ENCODE measurements around the gene TBL1X.
"Not testable (repeated sequence)": the region's sequence is repeated elsewhere in the genome, so short reads cannot be mapped to it uniquely, and the experiment has no call there.

TBL1X gene

DNA sequence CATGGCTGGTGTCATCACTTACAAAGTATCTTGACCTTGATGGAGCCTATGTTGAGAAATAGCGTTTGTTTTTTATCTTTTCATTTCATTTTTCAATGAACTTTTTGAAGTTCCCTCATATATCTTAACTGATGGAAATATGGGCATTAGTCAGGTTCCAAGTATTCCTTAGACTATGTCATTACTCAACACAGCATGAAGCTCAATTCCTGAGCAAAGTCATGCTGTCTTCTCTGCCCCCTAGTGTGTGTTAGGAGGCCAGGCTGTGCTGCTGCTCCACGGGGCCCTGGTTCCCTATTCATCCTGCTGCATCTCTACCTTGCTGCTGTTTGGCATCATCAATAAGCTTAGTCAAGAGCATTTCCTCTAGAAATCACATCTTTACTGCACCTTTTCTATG lies 259.9 kb downstream of the TBL1X start:
- FAIRE-seq: no peak

GRCh38 chrX:9728261-9728660 lies 263.4 kb downstream of the TBL1X start:
- FAIRE-seq: no peak

- FAIRE-seq: no peak
Measured at GRCh38 chrX:9729171-9729885, 264.5 kb downstream of the TBL1X start.

GRCh38 chrX:9730078-9730477 lies 265.2 kb downstream of the TBL1X start:
- no peak for FAIRE-seq

DNA sequence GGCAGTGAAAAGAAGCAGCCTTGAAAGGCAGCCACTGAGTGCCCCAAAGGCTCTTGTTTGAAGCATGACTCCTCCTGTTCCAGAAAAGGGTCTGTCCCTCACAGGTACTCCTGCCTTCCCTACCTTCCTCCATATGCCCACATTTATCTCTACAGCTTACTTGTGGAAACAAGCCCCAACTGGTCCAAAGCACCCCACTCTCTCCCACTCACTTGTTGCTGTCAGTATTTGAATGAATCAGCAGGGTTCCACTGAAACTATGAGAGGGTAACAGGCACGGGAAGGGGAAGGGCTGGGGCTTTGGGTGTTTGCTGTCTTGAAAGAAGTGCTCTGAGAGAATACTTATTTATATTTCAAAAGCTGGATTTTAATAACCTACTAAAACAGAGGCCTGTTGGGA lies 265.9 kb downstream of the TBL1X start:
- no peak for FAIRE-seq

GRCh38 chrX:9737363-9737762 lies 272.5 kb downstream of the TBL1X start:
- FAIRE-seq: no peak

- FAIRE-seq: no peak
Measured at GRCh38 chrX:9738151-9738550, 273.3 kb downstream of the TBL1X start.

DNA sequence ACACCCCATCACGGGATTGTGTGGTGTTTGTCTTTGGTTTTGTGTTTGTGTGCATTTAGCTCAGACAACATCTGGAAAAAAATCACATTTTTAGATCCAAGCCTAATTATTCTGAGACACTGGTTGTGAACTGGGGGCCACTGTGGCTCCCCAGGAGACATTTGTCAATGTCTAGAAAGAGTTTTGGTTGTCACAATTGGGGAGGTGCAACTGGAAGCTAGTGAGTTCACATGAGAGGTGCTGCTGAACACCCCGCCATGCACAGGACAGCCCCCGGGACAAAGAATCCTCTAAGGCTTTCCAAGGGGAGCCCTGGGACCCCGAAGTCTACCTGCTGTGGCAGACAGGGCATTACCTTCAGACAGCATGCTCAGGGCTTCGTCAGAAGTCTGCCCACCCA lies 274.3 kb downstream of the TBL1X start:
- no peak for FAIRE-seq

DNA sequence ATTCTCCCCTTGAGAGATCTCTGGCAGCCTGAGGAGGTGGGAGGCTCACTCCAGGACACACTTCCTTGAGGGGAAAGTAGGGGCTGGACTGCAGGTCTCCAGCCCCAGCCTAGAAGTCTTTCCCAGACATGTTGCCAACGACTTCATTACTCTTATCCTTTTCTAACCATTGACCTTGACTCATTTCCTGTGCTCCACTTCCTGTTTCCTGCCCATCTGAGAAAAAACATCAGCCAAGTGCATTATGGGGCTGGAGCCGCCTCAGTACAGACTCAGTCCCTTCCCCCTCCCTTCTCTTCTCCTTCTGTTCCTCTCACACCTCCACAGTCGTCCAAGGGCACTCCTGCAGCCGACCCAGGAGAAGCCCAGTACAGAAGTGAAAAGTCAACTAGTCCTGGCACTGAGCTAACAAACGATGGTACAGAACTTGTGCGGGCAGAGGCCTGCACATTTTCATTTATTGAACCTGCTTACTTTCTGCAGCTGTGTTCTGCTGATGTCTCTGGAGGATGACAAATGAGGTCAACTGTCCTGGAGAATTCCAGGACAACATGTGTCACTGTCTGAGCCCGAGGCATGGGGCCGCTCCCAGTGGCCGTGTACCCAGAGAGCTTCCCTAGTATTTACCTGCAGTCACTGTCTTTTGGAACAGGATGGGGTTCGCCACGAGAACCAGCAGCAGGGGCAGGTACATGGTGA lies 280.7 kb downstream of the TBL1X start:
- no peak for FAIRE-seq

DNA sequence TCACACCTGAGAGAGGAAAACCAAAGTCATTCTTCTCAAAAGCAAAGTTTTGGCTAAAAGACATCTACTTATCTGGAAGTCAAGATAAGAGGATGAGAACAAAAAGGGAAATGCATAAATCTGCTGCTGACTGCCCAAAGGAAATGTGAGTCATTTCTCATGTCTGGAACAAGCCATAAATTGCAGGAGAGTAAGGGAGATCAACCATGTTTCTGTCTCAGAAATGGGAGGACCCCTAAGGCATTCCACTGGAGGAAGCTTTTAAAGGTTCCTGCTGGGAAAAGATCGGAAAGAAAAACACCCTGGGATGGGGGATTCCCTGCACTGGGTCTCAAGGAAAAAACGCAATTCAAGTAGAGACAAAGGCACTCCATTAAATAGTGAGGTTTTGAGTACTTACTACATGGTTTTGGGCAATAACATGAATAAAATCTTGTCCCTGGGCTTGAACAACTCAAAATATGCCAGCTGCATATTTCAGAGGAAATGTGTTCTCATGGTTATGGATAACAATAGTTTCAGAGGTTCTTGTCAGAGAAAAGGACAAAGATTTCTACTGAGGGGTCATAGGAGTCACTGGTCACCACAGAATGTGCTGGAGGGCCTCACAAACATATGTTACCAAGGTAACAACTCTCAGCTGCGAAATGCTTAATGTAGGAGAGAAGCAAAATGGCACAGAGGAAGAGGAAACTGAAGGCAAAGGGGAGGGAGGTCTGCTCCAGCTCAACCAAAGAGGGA lies 281.5 kb downstream of the TBL1X start:
- no peak for FAIRE-seq

DNA sequence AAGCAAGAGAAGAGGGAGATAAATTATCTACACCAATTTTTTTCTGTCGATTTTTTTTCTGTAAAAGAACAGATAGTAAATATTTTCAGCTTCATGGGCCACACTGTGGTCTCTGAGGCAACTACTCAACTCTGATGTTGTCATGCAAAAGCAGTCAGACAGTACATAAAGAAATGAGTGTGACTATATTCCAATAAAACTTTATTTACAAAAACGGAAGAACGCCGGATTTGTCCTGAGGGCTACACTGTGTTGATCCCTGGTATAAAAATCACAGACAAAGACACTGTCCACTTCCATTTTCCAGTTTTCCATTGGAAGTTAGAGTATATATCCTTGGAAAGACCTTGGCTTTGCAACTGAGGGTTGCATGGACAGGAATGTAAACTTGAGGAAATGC lies 282.8 kb downstream of the TBL1X start:
- no peak for FAIRE-seq

DNA sequence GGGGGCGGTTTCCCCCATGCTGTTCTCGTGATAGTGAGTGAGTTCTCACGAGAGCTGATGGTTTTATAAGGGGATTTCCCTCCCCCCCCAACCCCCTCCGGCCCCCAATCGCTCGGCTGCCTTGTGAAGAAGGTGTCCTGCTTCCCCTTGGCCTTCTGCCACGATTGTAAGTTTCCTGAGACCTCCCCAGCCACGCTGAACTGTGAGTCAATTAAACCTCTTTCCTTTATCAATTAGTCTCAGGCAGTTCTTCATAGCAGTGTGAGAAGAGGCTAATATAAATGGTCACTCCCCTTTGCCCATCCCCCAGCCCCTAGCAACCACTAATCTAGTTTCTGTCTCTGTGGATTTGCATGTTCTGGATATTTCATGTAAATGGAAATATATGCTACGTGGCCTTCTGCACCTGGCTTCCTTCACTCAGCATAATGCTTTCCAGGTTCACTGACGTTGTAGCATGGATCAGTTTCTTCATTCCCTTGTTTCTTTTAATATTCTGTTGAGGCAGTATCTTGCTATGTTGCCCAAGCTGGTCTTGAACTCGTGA lies 284.4 kb downstream of the TBL1X start:
- FAIRE-seq: no peak

GRCh38 chrX:9757366-9757765 lies 292.5 kb downstream of the TBL1X start:
- no peak for FAIRE-seq

GRCh38 chrX:9758021-9758638 lies 293.3 kb downstream of the TBL1X start:
- no peak for FAIRE-seq

GRCh38 chrX:9759337-9759736 lies 294.5 kb downstream of the TBL1X start:
- FAIRE-seq: no peak

GRCh38 chrX:9765072-9765736 lies 300.3 kb downstream of the TBL1X start:
- no peak for FAIRE-seq

GRCh38 chrX:9765737-9766097 lies 300.9 kb downstream of the TBL1X start, which contains the start of gene GPR143:
Gene GPR143, minus strand, starts transcription at chrX:9765847. Its CDS starts 30 bp downstream, at chrX:9765817.
- no peak for FAIRE-seq

- FAIRE-seq: no peak
Measured at GRCh38 chrX:9767375-9767774, 302.5 kb downstream of the TBL1X start.

DNA sequence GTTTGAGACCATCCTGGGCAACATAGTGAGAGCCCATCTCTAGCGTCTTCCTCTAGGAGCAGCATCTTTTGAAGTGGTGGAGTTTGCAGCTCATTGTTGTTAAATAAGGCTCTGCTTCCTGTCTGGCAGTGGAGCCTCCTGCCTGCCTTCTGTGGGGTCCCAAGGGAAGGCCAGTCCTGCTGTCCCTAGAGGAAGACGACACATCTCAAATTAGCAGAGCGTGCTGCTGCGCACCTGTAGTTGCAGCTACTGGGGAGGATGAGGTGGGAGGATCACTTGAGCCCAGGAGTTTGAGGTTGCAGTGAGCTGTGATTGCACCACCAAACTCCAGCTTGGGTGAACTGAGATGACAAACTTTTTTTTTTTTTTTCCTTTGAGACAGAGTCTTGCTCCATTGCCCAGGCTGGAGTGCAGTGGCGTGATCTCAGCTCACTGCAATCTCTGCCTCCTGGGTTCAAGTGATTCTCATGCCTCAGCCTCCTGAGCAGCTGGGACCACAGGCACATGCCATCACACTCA lies 303.5 kb downstream of the TBL1X start:
- not testable (repeated sequence) for FAIRE-seq

GRCh38 chrX:9770319-9770718 lies 305.5 kb downstream of the TBL1X start:
- no peak for FAIRE-seq

DNA sequence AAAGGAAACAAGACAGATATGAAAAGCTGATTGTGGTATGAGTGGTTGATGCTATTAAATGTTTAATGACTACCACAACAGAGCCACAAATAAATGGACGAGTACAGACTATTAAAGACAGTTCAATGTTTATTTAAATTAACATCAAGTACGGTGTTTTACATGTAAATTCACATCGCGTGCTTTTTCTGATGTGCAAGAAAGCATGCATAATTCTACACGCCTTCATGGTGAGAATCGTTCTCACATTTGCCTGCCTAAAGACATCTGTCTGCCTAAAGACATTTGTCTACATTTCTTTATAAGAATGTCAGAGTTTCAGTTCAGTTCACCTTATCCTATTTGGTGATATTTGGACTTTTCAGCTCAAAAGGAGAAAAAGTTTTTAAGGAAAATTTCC lies 308.1 kb downstream of the TBL1X start:
- no peak for FAIRE-seq

DNA sequence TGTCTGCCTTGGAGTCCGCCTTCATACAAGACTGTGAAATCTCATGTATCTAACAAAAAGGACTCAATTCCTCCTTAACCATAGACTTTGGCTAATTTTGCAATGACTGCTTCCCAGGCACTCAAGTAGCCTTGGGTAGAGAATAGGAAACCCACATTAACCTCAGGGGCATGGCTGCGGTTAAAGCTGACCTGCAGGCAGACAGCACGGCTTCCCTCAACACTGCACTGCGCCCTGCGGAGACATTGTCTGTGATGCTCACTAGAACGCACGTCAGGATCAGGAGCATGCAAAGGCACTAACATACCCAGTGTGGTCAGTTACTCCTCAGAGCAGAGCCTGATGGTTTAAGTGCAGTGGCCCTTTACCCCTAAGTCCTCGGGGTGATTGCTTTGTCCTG lies 311.1 kb downstream of the TBL1X start:
- no peak for FAIRE-seq

Measured in colon (tissue), 2 donors.